OCI-LY7 (cell line): ENCODE measurements around the gene MYO9A. TPM values are rescaled to one million over a fixed set of nuclear protein-coding genes. Genes with fewer than 3 reads are reported as not detected.

Experiments
- BruUV-seq: library from RNA; stranded (reverse); fragments of 400-500 nt; replicated peaks from 2 replicates; lab custom pipeline; 2021; lab: Mats Ljungman, UMichigan
- CTCF ChIA-PET: fragments of 300-600 bp; sonication (Branson Sonifier 250); formaldehyde crosslinking; loops from one replicate; lab custom pipeline; 2022; ENCODE audit warnings: antibody characterized with exemption; ENCODE audit not compliant: unreplicated experiment; lab: Charles Lee
- POLR2A ChIA-PET: fragments of 300-600 bp; sonication (Branson Sonifier 250); formaldehyde crosslinking; loops from one replicate; lab custom pipeline; 2022; ENCODE audit warnings: antibody characterized with exemption; lab: Charles Lee
- DNase-seq: peaks from one replicate; pipeline ENCODE4 v3.0.0-alpha.2; 2015; ENCODE audit warnings: low spot score
- H2AFZ ChIP-seq: fragments of 200-600 bp; sonication (generic), shearing (Covaris generic); 2 replicates; pipeline ENCODE4 v1.6.1; 2014; ENCODE audit warnings: mild to moderate bottlenecking, antibody characterized with exemption, low read length, moderate library complexity
- H3K27ac ChIP-seq: fragments of 200-600 bp; sonication (generic); 2 replicates; pipeline ENCODE4 v1.5.1; 2014; ENCODE audit warnings: mixed run types, low read depth, mild to moderate bottlenecking, moderate library complexity, low read length, inconsistent platforms; ENCODE audit not compliant: poor library complexity, severe bottlenecking
- H3K36me3 ChIP-seq: fragments of 200-600 bp; sonication (generic); 2 replicates; pipeline ENCODE4 v1.6.1; 2014; ENCODE audit warnings: mild to moderate bottlenecking, antibody characterized with exemption, low read length, moderate library complexity, mixed read lengths; ENCODE audit not compliant: insufficient read depth
- H3K4me1 ChIP-seq: fragments of 200-600 bp; sonication (generic); 2 replicates; pipeline ENCODE4 v1.5.1; 2014; ENCODE audit warnings: mild to moderate bottlenecking, low read length; ENCODE audit not compliant: insufficient read depth, poor library complexity, severe bottlenecking
- H3K4me2 ChIP-seq: fragments of 200-600 bp; sonication (generic); 2 replicates; pipeline ENCODE4 v1.6.1; 2014; ENCODE audit warnings: mild to moderate bottlenecking, low read length
- H3K4me3 ChIP-seq: fragments of 200-600 bp; sonication (generic); 2 replicates; pipeline ENCODE4 v1.5.1; 2014; ENCODE audit warnings: mild to moderate bottlenecking, low read depth, low read length; ENCODE audit not compliant: poor library complexity, severe bottlenecking
- H3K79me2 ChIP-seq: fragments of 200-600 bp; sonication (generic); 2 replicates; pipeline ENCODE4 v1.6.1; 2016; ENCODE audit warnings: low read depth, mild to moderate bottlenecking, low read length, moderate library complexity, mixed read lengths; ENCODE audit not compliant: insufficient read depth
- H3K9me2 ChIP-seq: fragments of 200-600 bp; sonication (generic); 2 replicates; pipeline ENCODE4 v1.6.1; 2016; ENCODE audit warnings: mild to moderate bottlenecking, low read length, mixed read lengths; ENCODE audit not compliant: insufficient read depth
- H3K9me3 ChIP-seq: fragments of 200-600 bp; sonication (generic); 2 replicates; pipeline ENCODE4 v1.6.1; 2014; ENCODE audit warnings: mild to moderate bottlenecking, mixed run types, low read length, mixed read lengths
- H4K20me1 ChIP-seq: fragments of 200-600 bp; sonication (generic); 2 replicates; pipeline ENCODE4 v1.6.1; 2014; ENCODE audit warnings: mild to moderate bottlenecking, antibody characterized with exemption, low read length, moderate library complexity, mixed read lengths; ENCODE audit not compliant: insufficient read depth
- CTCF ChIP-seq: fragments of 200-600 bp; sonication (generic); conservative IDR thresholded peaks from 2 replicates; pipeline ENCODE4 v1.5.1; 2014; ENCODE audit warnings: mild to moderate bottlenecking, antibody characterized with exemption, low read length, moderate library complexity, mixed read lengths
- EZH2phosphoT487 ChIP-seq: fragments of 200-600 bp; sonication (generic); IDR thresholded peaks from 2 replicates; pipeline ENCODE4 v1.6.1; 2018; ENCODE audit warnings: low read depth, borderline replicate concordance, mild to moderate bottlenecking, mixed run types, antibody characterized with exemption, low read length, moderate library complexity, mixed read lengths
- intact Hi-C: fragments of 100-400 bp; cut with micrococcal nuclease; formaldehyde crosslinking; loops from one replicate; pipeline ENCODE4 v1.10.0; 2022; ENCODE audit not compliant: unreplicated experiment
- total RNA-seq, 2 experiments: library from RNA; depleted of rRNA in 1 of 2; stranded (reverse); fragments of >200 nt in 1 of 2; shearing (Covaris generic) in 1 of 2; gene quantifications; 2 replicates each; pipeline ENCODE4 v1.2.3, GENCODE V29; 2014 to 2022

Gene MYO9A
- total RNA-seq, 2 experiments from 2014 or later, result 26.4 to 125 TPM

- Histone ChIP-seq H3K27ac (no peak overlapping the region), H3K9me2 (no peaks in the 10 kb centered on the region), H3K9me3 (no peaks in the 10 kb centered on the region), H4K20me1 (no peaks in the 10 kb centered on the region), H3K4me1 (peaks cover 7% of the 10 kb centered on the region), H3K4me3 (no peak overlapping the region), H3K79me2 (no peaks in the 10 kb centered on the region), H2AFZ (peak overlapping the region; percentile 40; the same call in 1 of the 2 replicates), H3K4me2 (peak overlapping the region; percentile 21), H3K36me3 (no peaks in the 10 kb centered on the region)
- POLR2A ChIA-PET, result interaction anchor here (0.6 to 0.7 kb wide), 3 partner anchors 14 to 229 kb away, joined by 3 read pairs; no protein-coding TSS in a partner anchor
- CTCF ChIA-PET, result interaction anchor here (0.6 kb wide), 1 partner anchor 1776 kb away, joined by 3 read pairs; no protein-coding TSS in a partner anchor
- peak; percentile 6 for DNase-seq
- no peak for TF ChIP-seq CTCF
- TF ChIP-seq EZH2phosphoT487, result no peak
- BruUV-seq, result no TSS peak
- intact Hi-C loops, result loop anchor here (5.0 kb wide), 1 partner anchor 358 kb away; no protein-coding TSS in a partner anchor
Observed at GRCh38 chr15:71804695-71805470, 313.1 kb downstream of the MYO9A start.

- no TSS peak for BruUV-seq
- intact Hi-C loops, result loop anchor here (5.0 kb wide), 1 partner anchor 357 kb away; no protein-coding TSS in a partner anchor
- Histone ChIP-seq H3K79me2 (no peaks in the 10 kb centered on the region), H3K27ac (no peak overlapping the region), H4K20me1 (no peaks in the 10 kb centered on the region), H3K4me1 (peaks cover 7% of the 10 kb centered on the region), H3K9me2 (no peaks in the 10 kb centered on the region), H3K9me3 (no peaks in the 10 kb centered on the region), H3K36me3 (no peaks in the 10 kb centered on the region), H2AFZ (peak overlapping the region; percentile 22), H3K4me2 (peak overlapping the region; percentile 35; the same call in 1 of the 2 replicates), H3K4me3 (no peak overlapping the region)
- CTCF ChIA-PET, result interaction anchor here (0.6 kb wide), 1 partner anchor 1775 kb away, joined by 3 read pairs; no protein-coding TSS in a partner anchor
- peak; percentile 32 for DNase-seq
- TF ChIP-seq EZH2phosphoT487, result no peak
- no peak for TF ChIP-seq CTCF
- POLR2A ChIA-PET, result interaction anchor here (0.5 kb wide), 2 partner anchors 203 to 229 kb away, joined by 3 read pairs; no protein-coding TSS in a partner anchor
Observed at GRCh38 chr15:71804226-71804625, 313.7 kb downstream of the MYO9A start.

- Histone ChIP-seq H3K36me3 (no peaks in the 10 kb centered on the region), H3K79me2 (no peaks in the 10 kb centered on the region), H4K20me1 (no peaks in the 10 kb centered on the region), H2AFZ (no peak overlapping the region), H3K27ac (no peak overlapping the region), H3K4me2 (no peak overlapping the region), H3K9me3 (no peaks in the 10 kb centered on the region), H3K4me1 (peaks cover 7% of the 10 kb centered on the region), H3K9me2 (no peaks in the 10 kb centered on the region), H3K4me3 (no peak overlapping the region)
- no peak for TF ChIP-seq EZH2phosphoT487
- peak; percentile 57 for TF ChIP-seq CTCF
- ChIA-PET POLR2A (no interaction called here), CTCF (no interaction called here)
- intact Hi-C loops, result loop anchor here (5.0 kb wide), 1 partner anchor 355 kb away; no protein-coding TSS in a partner anchor
- no TSS peak for BruUV-seq
- no peak for DNase-seq
Observed at GRCh38 chr15:71802770-71803169, 315.2 kb downstream of the MYO9A start.
